ENCODE measurements around the gene PTPRK.

PTPRK gene

DNA sequence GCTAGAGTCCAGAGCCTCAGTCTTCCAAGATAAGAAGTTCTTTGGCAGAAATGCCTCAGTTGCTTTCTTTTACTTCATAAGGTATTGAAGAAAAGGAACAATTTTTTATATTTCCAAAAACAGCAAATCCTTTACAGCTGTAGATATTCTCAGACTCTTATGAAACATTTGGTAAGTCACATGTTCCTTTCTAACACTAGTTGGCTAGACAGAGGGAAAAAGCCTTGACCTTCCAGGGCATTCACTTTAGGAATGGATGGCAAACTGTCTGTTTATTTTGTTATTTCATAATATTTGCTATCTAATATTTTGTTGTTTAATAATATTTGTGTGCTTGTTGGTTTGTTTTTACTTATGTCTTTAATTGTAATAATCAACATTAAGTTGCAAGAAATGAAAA, 140.8 kb downstream of the PTPRK start:
- no peak for DNase-seq

DNA sequence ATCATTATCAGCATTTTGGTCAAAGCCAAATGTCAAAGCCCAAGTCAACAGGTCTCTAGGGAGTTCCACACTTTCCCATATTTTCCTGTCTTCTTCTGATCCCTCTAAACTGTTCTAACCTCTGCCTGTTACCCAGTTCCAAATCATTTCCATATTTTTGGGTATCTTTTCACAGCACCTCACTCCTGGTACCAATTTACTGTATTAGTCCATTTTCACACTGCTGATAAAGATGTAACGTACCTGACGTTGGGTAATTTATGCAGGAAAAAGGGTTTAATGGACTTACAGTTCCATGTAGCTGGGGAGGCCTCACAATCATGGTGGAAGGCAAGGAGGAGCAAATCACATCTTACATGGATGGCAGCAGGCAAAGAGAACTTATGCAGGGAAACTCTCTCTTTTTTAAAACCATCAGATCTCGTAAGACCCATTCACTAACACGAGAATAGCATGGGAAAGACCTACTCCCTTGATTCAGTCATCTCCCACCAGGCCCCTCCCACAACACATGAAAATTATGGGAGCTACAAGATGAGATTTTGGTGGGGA, 143.4 kb downstream of the PTPRK start:
- no peak for DNase-seq

DNA sequence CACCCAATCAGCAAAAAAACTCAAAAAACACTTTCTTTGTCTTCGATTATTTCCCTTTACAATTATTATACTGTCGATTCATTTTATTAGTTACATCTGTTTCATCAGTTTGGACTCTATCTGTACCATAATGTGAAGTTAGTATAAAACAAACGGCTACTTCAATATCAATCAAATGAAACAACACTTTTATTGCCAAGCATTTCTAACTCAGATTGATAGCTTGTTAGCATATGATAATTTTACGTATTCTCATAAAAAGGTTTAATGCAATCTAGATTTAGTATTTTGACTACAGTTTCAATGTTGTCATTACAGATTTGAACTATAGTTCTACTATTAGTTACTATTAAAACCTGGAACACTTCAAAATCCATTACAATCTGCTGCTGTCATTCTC, 149.3 kb downstream of the PTPRK start:
- no peak for DNase-seq

DNA sequence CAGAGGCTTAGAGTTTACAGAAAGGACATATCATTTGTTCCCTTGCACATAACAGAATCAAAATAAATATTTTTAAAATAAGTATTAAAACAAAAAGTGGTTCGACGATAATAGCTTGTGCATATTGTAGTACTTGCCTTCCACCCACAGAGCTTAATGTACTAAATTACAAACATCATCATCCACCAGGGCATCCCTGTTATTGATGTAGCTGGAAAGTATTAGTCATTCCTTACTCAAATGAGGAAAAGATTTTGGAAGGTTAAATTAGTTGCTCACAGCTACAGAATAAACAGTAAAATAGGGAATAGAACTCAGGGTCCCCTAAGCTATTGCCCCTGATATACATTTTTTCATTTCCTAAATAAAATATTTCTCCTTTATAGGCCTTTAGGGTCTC, 150.3 kb downstream of the PTPRK start:
- DNase-seq: no peak

DNA sequence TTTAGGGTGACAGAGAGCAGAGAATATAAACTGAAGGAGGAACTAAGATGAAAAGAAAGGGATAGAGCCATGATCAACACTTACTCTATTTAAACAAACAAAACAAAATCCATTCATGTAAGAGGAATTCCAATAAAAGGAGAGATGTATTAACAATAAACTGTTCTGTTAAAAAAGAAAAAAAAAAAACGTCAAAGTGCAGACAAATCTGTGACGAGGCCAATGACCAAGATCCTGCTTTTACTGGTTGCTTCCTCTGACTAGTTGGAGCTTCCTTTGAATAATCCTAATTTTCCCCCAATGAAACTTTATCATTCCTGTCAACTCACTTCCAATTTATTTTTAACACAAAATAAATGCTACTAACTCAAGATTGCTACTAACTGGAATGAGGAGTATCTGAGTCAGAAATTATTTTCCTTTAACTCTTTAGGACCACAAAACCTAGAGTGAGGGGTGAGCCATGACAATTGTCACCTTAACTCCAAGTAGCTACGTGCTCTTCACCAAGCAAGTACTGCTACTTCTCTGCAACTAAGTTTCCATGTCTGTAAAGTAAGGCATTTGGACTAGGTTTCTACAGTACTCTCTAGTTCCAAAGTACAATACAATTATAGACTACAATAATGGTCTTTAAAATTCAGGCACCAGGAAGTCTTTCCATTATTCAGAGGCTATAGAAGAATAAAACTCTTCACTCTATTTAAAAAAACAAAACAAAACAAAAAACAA, 152.0 kb downstream of the PTPRK start:
- no peak for DNase-seq

DNA sequence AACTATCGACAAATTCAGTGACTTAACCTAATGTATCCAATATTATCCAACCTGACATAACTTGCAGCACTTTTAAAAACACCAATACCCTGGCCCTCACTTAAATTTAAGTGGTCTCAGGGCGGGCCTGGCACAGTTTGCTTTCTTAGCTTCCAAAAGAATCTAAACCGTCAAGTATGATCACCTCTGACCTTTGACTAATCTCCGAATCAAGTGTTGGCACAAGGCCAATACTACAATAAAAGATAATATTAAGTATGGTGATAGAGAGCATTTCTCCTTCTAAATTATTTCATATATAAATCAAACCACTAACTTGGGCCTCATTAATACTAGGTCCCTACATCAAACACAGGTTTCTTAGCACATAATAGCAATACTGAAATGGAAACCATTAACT, 153.0 kb downstream of the PTPRK start:
- DNase-seq: no peak

DNA sequence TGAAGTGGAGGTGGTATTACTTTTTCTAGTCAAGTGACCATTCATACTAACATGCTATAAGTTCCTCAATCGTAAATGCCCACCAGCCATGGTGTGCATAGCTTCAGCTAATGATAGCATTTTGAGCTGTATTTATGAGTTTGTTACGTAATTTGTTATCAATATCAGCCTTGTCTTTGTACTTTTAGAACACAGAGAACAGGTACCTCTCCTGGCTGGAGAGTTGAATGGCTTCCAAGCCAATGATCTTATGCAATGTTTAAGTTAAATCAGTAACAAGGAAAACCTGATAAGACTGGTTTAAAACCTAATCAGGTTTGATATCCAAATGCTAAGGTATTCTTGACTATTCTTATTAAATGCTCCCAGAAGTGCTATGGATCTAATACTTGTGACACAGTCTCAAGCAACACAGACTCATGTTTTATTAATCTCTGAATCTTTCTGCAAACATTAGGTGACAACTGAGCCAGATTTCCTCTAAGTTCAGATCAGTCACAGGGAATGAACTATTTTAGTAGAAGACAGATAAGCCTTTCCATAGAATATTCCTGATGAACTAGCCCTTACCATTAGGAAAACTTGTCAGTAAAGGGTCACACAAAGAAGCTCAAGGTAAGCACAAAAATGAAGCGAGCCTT, 154.8 kb downstream of the PTPRK start:
- DNase-seq: no peak

DNA sequence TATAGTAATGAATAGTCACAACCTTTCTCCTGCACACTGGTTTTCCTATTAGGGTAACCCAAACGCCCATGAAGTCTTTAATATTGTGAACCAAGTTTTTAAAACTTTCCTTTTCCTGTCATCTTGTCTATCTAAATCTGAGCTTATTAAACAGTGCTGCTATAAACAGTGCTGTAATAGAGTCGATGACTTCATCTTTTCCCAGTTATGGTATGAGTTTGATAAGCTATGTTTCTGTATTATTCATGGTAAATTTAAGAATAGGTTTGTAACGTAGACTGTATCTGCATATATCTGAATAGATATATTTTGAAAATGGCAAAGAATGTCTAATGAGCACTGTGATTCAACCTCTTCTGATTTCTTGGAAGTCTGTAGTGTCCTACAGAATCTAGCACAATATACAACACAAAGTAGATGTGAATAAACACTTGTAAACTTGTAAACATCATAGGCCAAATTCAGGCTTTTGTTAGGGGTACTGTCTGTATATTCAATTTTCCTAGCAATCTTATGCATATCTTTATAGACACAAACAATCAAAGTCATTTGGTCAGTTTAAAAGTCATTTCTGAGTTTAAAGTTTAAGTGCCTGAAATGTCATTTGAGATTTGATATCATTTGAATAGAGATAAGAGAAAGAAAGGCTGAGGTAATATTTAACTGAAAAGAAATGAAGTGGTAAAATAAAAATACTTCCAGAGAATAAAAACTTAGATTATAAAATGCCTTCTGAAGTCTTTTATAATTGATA, 155.5 kb downstream of the PTPRK start:
- no peak for DNase-seq

DNA sequence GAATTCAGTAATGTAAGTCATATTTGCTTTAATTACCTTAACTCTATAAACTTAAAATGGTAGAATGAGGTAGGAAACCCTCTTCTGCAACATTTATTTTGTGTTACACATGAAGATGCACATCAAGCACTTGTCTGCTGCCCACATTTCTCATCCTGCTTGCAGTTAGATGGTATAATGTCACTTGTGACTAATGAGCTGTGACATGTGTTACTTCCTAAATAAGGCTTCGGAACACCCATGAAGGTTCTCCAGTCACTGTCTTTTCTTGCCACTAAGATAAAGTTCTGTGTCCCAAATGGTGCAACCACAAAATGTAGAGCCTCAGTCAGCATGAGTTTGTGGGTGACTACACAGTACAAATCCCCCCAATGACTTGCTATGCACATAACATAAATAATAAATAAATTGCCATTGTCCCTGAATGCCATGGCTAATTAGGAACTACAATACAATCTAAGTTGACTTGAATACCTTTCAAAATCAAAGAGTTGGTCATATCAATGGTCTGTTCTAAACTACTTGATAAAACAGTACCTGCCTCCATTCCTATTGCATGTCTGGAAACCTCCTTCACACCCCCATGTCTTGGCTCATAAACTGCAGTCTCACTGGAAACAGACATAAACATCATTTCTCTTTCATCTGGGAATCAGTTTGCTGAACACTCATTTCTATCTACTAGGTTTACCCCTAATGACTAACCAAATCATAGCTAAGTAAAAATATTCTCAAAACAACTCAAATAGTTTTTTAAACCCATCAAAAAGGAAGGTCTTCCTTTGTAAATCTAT, 157.2 kb downstream of the PTPRK start:
- no peak for DNase-seq

DNA sequence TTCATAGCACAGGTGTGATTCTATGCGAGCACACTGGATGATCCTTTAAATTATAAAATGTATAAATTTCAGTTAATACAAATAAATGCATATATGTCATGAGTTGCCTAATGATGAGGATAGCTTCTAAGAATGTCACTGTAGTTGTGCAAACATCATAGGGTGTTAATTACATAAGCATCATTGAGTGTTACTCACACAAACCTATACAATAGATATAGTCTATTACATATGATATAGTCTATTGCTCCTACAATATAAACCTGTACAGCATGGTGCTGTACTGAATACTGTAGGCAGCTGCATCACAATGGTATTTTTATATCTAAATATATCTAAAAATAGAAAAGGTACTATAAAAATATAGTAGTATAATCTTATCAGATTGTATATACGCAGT, 159.0 kb downstream of the PTPRK start:
- no peak for DNase-seq

DNA sequence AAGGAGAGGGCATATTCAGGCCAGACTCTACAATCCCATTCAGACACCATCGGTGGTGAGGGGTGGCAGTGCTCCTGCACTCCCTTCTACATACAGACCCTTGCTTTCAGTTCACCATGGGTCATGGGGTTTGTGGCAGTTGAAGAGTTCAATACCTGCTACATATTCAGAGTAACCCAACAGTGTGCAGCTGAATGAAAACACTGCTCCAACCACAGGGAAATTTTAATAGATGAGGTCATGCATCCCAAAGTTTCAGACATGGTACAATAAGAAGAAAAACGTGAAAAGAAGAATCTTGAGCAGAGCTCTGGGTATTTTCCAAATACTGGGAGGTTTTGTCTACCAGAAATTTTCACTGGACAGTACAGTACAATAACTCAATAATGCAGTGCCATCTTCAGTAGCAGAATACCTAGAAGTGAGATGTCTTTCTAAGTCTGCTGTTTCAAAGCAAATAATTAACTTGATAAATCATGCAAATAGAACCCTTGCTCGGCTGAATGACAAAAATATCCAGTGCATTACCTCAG, 162.1 kb downstream of the PTPRK start:
- no peak for DNase-seq

DNA sequence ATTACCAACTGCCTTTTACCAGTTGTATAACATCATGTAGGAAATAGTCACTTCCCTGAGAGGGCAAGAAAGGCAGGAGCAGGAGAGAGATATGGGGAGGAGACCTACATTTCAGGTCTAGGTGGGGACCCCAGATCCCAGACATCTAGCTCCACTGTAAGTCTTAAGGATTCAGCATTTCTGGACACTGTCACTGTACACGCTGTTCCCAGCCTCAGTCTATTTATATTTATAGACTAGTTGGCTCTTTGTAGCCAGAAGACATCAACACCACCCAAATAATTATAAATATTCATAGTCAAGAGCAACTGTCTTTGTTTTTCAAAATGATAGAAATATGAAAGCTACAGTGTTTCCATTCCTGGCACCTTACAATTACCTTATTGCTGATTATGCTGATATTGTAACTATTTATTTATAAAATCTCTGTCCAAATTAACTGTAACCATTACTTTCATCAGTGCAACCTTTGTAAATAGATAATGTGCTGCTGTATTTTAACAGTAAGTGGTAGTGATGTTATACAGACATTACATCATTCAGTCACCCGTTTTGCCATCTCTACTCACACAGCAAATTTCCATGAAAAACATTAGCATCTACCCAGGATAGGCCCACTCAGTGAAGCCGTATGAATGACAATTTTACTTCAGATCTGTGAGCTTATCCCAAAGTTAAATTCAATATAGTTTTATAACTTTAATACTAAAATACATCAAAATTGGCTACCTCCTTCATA, 162.8 kb downstream of the PTPRK start:
- DNase-seq: no peak

DNA sequence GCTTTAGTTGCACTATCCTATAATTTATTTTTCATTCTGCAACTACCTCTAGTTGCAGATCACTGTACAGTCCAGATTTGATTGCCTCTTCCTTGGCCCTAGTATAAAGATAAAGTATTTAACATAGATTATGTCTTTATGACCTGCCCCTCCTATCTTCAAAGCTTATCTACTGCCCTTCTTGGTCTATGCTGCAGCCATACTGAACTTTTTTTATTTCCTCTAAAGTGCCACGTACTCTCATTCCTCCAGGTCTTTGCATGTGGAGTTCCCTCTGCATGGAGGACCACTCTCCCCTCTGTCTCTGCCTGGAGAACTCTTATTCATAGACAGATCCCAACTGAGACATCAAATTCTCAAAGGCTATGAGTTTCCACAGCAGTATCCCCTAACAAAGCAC, 168.0 kb downstream of the PTPRK start:
- DNase-seq: no peak

DNA sequence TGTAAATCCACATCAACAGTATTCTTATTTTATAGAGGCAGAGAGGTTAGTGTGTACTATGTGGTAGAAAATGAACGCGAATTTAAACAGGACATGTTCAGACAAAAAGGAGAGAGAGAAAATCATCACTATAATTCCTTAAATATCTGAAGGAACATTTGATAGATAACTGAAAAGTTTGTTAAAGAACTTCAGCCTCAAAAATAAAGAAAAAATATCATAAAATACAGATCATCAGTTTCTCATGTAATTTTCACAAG, 169.2 kb downstream of the PTPRK start:
- no peak for DNase-seq

DNA sequence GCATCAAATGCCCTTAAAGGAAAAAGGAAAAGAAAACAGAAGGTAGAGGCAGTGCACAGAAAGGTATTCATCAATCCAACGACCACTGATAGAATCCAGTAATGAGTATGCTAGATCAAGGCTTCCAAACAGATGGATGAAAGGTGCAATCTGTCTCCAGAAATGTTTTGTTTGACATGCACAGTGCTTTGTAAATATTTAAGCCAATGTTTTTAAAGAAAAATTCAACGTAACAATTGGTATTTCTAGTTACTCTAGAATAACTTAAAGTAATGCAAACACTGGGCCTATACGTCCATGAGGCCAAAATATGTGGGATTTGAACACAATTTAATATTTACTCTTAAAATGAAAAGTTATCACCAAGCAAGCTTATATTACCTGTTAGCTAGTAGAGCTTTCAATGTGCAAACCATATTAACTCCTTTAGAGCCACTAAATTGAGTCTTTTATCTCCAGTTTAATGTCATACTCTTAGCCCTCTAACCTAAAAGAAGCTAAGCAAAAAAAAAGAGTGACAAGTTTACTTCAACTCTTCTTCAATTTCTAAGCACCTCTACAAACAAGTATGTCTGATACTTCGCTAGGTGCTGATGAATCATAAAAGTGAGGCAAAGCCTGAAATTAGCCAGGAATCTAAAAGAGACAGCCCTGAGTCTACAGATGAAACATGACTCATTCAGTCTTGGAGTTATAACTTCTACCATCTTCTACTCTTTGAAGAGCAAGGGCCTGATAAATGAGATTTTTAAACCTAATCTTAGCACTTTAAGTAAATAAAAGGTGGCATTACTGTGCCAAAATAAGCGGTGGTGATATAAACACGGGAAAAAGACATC, 169.8 kb downstream of the PTPRK start:
- DNase-seq: no peak

DNA sequence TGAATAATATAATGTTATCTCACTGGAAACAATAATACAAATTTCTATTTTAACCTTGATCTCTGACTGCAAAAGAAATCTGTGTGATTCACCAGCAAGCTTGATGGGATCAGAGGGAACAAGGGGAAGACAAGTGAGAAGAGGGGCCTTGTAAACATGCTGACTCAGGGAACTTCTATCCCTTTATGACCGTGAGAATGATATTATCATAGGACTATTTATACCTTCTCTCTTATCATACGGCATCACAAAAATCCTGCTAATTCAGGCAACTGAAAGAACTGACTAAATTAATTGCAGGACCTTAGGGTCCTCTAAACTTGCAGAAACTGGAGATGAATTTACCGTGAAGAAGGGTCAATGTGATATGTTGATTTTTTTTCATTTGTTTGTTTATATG, 173.3 kb downstream of the PTPRK start:
- no peak for DNase-seq

DNA sequence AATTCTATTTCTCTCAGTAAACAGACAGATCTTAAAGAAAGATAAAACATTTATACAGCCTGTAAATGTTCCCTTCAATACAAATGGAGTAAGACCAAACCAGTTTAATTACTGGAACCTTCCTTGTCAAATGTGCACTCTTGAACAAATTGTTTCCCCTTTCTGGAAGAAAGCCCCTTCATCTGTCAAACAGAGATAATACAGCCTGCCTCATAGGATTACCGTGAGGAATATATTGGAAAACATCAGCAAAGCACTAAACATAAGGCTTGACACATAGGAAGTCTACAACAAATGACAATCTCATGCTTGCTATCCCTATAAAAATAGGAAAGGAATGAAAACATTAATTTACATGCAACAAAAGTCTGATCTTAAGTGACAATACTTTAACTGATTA, 173.8 kb downstream of the PTPRK start:
- no peak for DNase-seq

DNA sequence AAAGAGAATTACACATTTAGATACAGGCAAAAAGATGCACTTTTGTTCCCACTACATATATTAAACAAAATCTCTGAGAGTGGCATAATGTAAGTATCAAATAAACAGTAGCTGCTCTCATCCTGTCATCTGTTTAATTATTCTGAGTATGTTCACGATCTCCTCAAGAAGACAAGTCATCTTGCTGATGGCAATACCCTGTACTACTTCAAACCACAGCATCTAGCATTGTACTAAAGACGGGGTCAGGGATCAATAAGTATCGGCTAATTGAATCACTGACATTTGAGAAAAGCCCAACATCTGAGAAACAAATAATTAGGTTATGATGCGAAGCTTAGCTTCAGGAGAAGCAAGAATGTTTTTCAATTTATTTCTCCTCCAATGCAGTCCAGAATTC, 175.1 kb downstream of the PTPRK start:
- no peak for DNase-seq

DNA sequence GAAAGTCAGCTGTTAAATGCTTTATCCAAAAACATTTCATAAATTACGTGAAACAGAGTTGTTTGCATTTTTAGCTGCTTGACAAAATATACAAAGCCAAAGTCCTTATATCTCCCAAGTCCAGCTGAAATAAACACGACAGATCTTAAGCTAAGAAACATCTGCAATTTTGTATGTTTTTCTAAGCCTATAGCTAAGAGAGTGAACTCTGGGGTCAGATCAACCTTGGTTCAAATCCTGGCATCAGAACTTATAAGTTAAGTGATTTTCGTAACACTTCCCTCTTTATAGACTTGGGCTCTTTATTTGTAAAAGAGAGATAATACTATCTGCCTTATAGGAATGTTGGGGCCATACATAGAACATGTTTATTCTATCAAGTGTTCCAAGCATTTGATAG, 176.7 kb downstream of the PTPRK start:
- DNase-seq: no peak

DNA sequence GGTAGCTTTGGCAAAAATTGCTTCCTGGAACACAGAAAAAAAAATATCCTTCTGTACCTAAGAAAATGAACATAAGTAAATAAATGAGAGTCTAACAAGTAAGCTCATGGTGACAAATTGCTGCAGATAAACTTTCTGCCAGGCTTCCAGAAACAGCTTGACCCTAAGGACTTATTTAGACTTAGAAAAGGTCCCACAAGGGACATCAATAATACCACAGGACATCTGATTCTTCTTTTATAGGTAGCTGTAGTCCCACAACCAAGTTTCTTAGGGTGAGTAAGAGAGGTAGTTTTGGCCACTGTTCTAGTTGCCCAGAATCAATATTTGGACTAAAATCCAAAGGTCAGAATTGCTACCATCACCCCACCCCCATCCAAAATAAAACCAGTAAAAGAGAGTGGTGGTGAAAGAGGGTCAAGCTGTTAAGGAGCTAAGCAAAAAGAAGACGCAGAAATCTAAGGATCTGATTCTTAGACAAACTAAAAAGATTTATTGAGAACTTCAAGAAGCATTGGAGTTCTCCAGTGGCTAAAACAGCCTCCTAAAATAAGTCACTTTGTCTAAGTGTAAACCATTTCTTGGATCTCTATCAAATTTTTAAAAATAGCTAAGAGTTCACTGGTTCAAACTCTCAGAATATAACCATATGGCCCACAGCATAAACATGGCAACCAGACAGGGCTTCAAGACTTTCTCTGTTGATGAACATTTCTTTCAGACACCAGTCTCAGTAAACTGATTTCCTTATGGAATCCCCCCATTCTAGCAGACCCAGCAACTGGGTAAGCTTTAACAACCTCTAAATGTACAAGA, 180.6 kb downstream of the PTPRK start:
- DNase-seq: no peak

DNA sequence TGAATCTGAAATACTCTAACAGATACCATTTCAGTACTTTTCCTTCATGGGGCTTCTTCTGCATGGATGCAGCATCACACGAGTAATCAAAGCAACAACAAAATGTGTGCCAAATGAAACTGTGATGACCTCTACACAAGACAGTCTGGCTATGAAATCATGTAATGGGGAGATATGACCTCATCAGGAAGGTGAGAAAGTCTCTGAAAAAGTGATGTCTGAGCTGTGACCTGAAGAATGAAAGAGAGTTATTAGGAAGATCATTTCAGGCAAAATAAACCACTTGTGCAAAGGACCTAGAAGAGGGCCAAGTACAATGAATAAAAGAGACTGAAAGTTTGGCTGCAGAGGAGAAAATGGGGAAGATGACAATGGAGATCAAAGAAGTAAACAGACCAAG, 182.8 kb downstream of the PTPRK start:
- DNase-seq: no peak

All from CD4-positive, alpha-beta T cell treated with Interleukin-1 beta for 1 hour (primary cell).